Measurements from ENCODE around the gene UBR1.
"Not testable (repeated sequence)": the region's sequence is repeated elsewhere in the genome, so short reads cannot be mapped to it uniquely, and the experiment has no call there.

UBR1 gene

DNA sequence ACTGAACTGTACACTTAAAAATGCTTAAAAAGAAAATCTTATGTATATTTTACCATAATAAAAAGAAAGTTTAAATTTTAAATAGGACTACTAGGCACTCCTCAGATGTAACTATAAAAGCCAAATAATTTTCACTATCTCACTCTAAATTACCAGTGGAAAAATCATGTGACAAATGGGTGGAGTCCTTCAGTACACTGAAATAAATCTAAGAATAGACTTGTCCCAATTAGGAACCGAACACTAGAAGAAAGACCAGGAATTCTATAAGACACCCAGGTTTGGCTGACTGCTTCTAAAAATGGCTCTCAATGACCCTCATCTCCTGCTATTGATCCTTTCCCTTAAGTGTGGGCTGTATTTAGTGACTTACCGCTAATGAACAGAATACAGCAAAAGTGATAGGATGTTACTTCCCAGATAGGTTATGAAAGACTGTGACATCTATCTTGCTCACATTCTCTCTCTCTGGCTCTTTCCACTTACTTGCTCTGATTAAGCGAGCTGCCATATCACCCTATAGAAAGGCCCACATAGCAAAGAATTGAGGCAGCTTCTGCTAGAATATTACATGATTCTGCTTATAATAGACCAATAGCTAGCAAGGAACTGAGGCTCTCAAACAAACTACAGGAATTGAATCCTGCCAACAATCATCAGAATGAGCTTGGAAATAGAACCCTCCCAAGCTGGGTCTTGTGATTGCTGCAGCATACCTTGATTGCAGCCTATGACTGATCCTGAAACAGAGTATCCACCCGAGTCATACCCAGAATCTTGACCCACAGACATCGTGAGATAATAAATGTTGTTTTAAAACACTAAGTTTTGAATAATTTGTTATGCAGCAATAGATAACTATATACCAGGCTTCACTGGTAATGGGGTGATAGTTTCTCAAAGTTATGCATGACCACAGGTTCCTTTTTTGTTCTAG, 202.2 kb downstream of the UBR1 start:
- H3K9ac ChIP-seq: no peak overlapping the region
- TF ChIP-seq, protein P1, sequence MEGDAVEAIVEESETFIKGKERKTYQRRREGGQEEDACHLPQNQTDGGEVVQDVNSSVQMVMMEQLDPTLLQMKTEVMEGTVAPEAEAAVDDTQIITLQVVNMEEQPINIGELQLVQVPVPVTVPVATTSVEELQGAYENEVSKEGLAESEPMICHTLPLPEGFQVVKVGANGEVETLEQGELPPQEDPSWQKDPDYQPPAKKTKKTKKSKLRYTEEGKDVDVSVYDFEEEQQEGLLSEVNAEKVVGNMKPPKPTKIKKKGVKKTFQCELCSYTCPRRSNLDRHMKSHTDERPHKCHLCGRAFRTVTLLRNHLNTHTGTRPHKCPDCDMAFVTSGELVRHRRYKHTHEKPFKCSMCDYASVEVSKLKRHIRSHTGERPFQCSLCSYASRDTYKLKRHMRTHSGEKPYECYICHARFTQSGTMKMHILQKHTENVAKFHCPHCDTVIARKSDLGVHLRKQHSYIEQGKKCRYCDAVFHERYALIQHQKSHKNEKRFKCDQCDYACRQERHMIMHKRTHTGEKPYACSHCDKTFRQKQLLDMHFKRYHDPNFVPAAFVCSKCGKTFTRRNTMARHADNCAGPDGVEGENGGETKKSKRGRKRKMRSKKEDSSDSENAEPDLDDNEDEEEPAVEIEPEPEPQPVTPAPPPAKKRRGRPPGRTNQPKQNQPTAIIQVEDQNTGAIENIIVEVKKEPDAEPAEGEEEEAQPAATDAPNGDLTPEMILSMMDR (IDR thresholded peaks at IDR 0.05): no peak
- peaks cover 11% of the 10 kb centered on the region for H3K79me2 ChIP-seq
- no peak overlapping the region for H3K27ac ChIP-seq
- no peaks in the 10 kb centered on the region for H3K36me3 ChIP-seq (ENCODE audit: control insufficient read depth, insufficient read depth, low read length)
- H3K4me1 ChIP-seq: no peaks in the 10 kb centered on the region
- H3K4me2 ChIP-seq (ENCODE audit: low read length): no peak overlapping the region
- H3K27me3 ChIP-seq (ENCODE audit: control insufficient read depth, insufficient read depth, low read length): no peaks in the 10 kb centered on the region
- no peaks in the 10 kb centered on the region for H3K9me3 ChIP-seq (ENCODE audit: control insufficient read depth, low read length)
- H2AFZ ChIP-seq: no peak overlapping the region
- H3K4me3 ChIP-seq (ENCODE audit: low read depth, low read length): no peak overlapping the region

DNA sequence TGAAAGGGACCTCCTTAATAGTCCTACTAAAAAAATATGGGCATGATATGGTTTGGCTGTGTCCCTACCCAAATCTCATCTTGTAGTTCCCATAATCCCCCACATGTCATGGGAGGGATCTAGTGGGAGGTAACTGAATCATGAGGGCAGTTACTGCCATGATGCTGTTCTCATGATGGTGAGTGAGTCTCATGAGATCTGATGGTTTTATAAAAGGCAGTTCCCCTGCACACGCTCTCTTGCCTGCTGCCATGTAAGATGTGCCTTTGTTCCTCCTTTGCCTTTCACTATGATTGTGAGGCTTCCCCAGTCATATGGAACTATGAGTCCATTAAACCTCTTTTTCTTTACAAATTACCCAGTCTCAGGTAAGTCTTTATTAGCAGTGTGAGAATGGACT, 211.9 kb downstream of the UBR1 start:
- not testable (repeated sequence) for H2AFZ ChIP-seq; H3K4me2 ChIP-seq (ENCODE audit: low read length); H3K4me1 ChIP-seq; H3K27me3 ChIP-seq (ENCODE audit: control insufficient read depth, insufficient read depth, low read length); H3K9ac ChIP-seq; H3K36me3 ChIP-seq (ENCODE audit: control insufficient read depth, insufficient read depth, low read length); H3K4me3 ChIP-seq (ENCODE audit: low read depth, low read length); H3K27ac ChIP-seq; H3K9me3 ChIP-seq (ENCODE audit: control insufficient read depth, low read length)
- H3K79me2 ChIP-seq: peaks cover 25% of the 10 kb centered on the region

All from parathyroid adenoma (tissue), 2 donors.